ENCODE measurements around the gene SLC22A4. TPM values are rescaled to one million over a fixed set of nuclear protein-coding genes. Genes with fewer than 3 reads are reported as not detected.
A peak's percentile ranks its signal among the peaks of the same experiment; 100 is the strongest.

SLC22A4 gene
- total and polyA plus RNA-seq, 2 donors (not counting 1 experiment from before 2014, with no cell fraction given): 0.18 TPM; not detected in 1

GRCh38 chr5:132369474-132370180 is 75.4 kb downstream of the SLC22A4 start, which contains the start of gene SLC22A5:
SLC22A5 (plus strand) TSS chr5:132369710; CDS start chr5:132369973, 263 bp downstream.
- POLR2A ChIA-PET: interaction anchor here (0.6 to 1.6 kb wide), 7 partner anchors 11 to 1036 kb away, joined by 3 to 8 read pairs (median 3); no protein-coding TSS in a partner anchor
- Histone ChIP-seq H3K79me2 (ENCODE audit: control insufficient read depth, insufficient read depth, low read length) (peaks cover 6% of the 10 kb centered on the region), H3K27ac (ENCODE audit: low read length in 2 of 2) (peak within 1 kb of the TSS; percentile 73 to 82), H4K20me1 (ENCODE audit: control insufficient read depth, insufficient read depth, low read length, poor library complexity, severe bottlenecking) (no peaks in the 10 kb centered on the region), H3K27me3 (replicated peaks in 1 of 4; ENCODE audit: control extremely low read depth in 1 of 4, control insufficient read depth in 3 of 4, insufficient read depth in 4 of 4, low read length in 3 of 4) (no peaks in the 10 kb centered on the region), H3K4me3 (ENCODE audit: control extremely low read depth in 1 of 5, extremely low read depth in 1 of 5, insufficient read depth in 1 of 5, low read depth in 2 of 5, low read length in 4 of 5) (peak within 1 kb of the TSS in 4 of 5 experiments; percentile 52 to 77 (median 68)), H3K4me2 (replicated peaks; ENCODE audit: low read depth, low read length, poor library complexity, severe bottlenecking) (peak within 1 kb of the TSS; percentile 82), H3K9me3 (ENCODE audit: control extremely low read depth in 1 of 3, control insufficient read depth in 2 of 3, insufficient read depth in 1 of 3, low read length in 2 of 3) (no peaks in the 10 kb centered on the region), H3K36me3 (replicated peaks in 1 of 2; ENCODE audit: control extremely low read depth in 1 of 2, control insufficient read depth in 1 of 2, extremely low read depth in 1 of 2, insufficient read depth in 2 of 2, low read length in 1 of 2) (no peaks in the 10 kb centered on the region), H2AFZ (ENCODE audit: insufficient read depth, low read depth, low read length, poor library complexity, severe bottlenecking) (peak within 1 kb of the TSS; percentile 97), H3K9ac (ENCODE audit: low read length) (peak within 1 kb of the TSS; percentile 73), H3K4me1 (ENCODE audit: control insufficient read depth in 2 of 2, insufficient read depth in 2 of 2, low read length in 2 of 2) (peaks cover 10 to 15% of the 10 kb centered on the region in 2 donors)
- Mint-ChIP-seq H3K27ac (peak within 1 kb of the TSS; percentile 81), H3K9me3 (ENCODE audit: insufficient read depth) (no peaks in the 10 kb centered on the region), H3K4me3 (peak within 1 kb of the TSS; percentile 87), H3K4me1 (peaks cover 19% of the 10 kb centered on the region), H3K27me3 (no peaks in the 10 kb centered on the region)
- WGBS (ENCODE audit: insufficient coverage): under 1% methylated on average over 83 of the region's 83 CpGs
- intact Hi-C loops (cut with micrococcal nuclease): loop anchor here (1.0 to 5.0 kb wide), 3 partner anchors 11 to 497 kb away; partner anchors contain the start of genes GDF9, SLC22A4 and UQCRQ
- CTCF ChIA-PET: interaction anchor here (0.9 to 1.8 kb wide), 11 partner anchors 9 to 159 kb away, joined by 3 to 8 read pairs (median 4); no protein-coding TSS in a partner anchor
- peak; percentile 88 for DNase-seq
- TF ChIP-seq EZH2 (IDR thresholded peaks at IDR 0.05; ENCODE audit: borderline replicate concordance, insufficient read depth, low read depth, low read length, poor library complexity, severe bottlenecking) (no peak), CTCF (IDR thresholded peaks at IDR 0.05) (no peak)
- ATAC-seq (ENCODE audit: low read depth): peak; percentile 93
